Testis (tissue), 2 donors: Measurements from ENCODE around the gene CELSR1.

Experiments used
- POLR2A ChIP-seq: fragments of 450-650 bp; IDR thresholded peaks from one replicate; pipeline ENCODE4 v1.6.1; 2017; ENCODE audit warnings: antibody characterized with exemption, mild to moderate bottlenecking, moderate library complexity
- TF ChIP-seq, protein P1 (sequence below), 3 experiments: fragments of 450-650 bp in 2 of 3; fragments of 200-600 bp in 1 of 3; sonication (generic) in 1 of 3; IDR thresholded peaks; one replicate each; pipeline ENCODE4 v1.5.1; 2016 to 2019; ENCODE audit warnings: antibody characterized with exemption in 3 of 3, mild to moderate bottlenecking in 2 of 3, moderate library complexity in 1 of 3

DNA sequence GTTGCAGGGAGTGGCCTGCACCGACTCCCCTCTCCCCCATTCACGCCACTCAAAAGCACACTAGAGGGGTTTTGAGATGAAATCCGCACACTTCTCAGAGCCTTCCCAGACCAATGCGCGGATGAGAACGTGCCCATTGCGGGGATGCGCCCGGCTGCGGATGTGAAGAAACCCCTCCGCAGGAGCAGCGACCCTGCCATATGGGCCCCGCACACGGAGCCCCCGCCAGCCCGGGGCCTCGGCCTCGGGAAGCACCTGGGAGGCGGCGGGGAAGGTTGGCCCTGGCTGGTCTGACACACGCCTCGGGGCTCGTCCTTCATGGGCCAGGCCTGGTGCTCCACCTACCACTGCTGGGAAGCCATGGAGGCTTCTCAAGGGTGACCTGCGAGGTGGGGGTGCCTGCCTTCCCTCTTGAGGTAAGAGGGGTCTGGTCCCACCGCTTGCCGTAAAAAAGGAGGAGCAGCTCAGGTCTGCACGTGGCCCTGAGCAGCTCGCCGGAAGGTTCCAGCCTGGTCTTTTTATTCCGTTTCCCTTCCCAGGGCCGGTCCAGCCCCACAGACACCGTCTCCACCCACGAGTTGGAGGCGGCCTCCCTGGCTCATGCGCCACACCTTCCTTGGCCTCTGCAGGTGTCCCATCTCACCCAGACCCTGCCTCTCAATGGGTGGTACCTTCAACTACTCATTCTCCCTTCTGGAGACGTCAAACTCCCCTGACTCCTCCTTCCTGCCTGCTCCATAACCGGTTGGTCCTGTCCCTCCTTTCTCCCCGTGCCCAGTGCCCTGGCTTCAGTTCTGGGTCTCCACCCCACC, 162.6 kb downstream of the CELSR1 start:
- TF ChIP-seq POLR2A = no peak
- TF ChIP-seq, protein P1, sequence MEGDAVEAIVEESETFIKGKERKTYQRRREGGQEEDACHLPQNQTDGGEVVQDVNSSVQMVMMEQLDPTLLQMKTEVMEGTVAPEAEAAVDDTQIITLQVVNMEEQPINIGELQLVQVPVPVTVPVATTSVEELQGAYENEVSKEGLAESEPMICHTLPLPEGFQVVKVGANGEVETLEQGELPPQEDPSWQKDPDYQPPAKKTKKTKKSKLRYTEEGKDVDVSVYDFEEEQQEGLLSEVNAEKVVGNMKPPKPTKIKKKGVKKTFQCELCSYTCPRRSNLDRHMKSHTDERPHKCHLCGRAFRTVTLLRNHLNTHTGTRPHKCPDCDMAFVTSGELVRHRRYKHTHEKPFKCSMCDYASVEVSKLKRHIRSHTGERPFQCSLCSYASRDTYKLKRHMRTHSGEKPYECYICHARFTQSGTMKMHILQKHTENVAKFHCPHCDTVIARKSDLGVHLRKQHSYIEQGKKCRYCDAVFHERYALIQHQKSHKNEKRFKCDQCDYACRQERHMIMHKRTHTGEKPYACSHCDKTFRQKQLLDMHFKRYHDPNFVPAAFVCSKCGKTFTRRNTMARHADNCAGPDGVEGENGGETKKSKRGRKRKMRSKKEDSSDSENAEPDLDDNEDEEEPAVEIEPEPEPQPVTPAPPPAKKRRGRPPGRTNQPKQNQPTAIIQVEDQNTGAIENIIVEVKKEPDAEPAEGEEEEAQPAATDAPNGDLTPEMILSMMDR (IDR thresholded peaks at IDR 0.05) = no peak
